HG03095 (cell line): ENCODE measurements around the gene ADGRL3.
"Not testable (repeated sequence)": the region's sequence is repeated elsewhere in the genome, so short reads cannot be mapped to it uniquely, and the experiment has no call there.

Experiments used
- ATAC-seq: cut with Tn5 transposase; IDR thresholded peaks from one replicate; pipeline ENCODE4 v1.9.1; 2021; ENCODE audit warnings: moderate library complexity; ENCODE audit not compliant: unreplicated experiment

The ADGRL3 gene

DNA sequence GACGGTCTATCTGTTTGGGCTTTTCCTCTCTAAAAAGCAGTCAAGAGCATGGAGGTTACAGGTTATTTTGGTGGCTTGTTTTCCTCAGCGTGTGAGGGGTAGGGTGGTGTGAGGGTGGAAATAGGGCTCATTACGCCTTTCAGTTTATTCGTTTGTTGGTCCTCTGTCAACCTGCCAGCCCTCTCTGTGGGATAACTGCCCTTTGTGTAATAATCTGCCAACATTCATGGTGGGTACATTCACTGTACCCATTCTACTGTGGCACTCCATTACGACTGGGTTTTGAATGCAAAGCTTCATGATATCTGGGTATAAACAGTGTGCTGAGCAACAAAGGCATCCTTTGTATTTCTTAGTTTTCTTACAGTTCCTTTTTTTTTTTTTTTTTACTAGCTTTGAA, 136.4 kb downstream of the ADGRL3 start:
- no peak for ATAC-seq

DNA sequence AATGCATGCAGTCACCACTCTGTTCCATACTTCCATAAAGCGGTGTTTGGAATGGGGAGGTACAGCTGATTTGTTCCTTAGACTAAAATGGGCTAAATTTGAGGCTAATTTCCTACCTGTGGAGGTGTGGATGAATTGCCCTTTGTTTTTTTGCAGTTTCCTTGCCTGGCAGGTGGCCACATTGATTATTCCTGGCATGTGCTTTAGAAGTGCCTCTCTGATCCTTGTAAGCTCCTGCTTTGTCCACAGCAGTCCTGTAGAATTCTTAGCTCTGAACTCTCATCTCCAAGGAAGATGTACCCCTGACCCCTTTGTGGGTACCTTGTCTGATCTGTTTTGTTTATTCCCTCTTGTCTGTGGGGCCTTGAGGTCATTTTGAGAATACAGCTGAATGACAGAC, 136.8 kb downstream of the ADGRL3 start:
- no peak for ATAC-seq

DNA sequence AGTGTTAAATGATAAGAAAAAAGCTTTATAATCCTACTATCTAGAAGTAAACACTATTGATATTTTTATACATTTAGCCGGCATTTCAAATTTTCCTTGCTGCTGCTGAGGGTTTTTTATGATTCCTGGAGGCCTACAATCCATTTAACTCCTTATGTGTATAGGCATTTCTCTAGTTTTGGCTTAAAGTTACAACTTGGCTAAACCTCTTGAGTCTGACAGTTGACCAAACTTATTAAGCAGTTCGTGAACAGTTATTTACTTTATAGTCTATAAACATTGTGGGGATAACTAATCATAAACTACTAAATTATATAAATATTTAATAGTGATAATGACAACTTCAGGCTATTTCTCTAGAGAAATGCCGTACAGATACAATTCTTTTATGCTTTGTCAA, 141.9 kb downstream of the ADGRL3 start:
- no peak for ATAC-seq

DNA sequence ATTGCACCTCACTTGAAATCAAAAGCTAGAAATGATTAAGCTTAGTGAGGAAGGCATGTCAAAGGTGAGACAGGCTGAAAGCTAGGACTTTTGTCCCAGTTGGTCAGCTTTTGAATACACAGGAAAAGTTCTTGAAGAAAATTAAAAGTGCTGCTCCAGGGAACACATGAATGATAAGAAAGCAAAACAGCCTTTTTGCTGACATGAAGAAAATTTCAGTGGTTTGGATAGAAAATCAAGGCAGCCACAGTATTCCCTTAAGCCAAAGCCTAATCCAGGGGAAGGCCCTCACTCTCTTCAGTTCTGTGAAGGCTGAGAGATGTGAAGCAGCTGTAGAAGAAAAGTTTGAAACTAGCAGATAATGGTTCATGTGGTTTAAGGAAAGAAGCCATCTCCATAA, 150.8 kb downstream of the ADGRL3 start:
- no peak for ATAC-seq

DNA sequence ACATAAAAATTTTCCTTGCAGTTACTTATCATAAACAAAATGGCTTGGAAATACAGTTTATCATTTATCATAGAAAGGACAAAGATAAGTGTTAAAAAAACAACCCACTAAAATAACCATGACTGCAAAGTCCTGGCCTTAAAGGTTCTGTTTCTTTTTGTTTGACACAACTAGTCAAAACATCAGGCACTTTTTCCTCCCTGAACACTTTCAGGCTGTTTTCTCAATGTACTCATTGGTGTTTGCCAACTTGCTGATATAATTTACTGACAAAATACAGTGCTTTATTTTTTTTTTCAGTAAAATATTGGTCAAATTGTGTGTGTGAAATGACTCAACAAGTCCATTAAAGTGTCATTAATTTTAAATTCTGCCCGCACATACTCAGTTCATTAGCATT, 156.6 kb downstream of the ADGRL3 start:
- ATAC-seq = no peak

DNA sequence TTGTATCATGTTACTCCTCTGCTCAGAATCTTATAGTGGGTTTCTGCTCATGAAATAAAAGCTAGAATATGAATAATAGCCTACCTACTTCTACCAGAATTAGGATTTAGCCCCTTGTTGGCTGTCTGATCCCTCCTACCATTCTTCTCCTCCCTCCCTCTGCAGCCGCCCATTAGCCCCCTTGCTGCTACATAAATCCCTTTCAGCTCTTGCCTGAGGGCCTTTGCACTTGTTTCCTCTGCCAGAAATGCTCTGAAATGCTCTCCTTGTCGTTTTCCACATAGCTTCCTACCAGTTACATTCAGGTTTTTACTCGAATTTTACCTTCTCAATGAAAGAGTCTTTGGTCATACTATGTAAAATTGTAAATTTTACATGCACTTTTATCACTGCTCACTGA, 159.2 kb downstream of the ADGRL3 start:
- no peak for ATAC-seq

DNA sequence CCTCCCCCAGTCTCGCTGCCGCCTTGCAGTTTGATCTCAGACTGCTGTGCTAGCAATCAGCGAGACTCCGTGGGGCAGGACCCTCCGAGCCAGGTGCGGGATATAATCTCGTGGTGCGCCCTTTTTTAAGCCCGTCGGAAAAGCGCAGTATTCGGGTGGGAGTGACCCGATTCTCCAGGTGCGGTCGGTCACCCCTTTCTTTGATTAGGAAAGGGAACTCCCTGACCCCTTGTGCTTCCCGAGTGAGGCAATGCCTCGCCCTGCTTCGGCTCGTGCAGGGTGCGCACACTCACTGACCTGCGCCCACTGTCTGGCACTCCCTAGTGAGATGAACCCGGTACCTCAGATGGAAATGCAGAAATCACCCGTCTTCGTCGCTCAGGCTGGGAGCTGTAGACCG, 172.7 kb downstream of the ADGRL3 start:
- not testable (repeated sequence) for ATAC-seq

DNA sequence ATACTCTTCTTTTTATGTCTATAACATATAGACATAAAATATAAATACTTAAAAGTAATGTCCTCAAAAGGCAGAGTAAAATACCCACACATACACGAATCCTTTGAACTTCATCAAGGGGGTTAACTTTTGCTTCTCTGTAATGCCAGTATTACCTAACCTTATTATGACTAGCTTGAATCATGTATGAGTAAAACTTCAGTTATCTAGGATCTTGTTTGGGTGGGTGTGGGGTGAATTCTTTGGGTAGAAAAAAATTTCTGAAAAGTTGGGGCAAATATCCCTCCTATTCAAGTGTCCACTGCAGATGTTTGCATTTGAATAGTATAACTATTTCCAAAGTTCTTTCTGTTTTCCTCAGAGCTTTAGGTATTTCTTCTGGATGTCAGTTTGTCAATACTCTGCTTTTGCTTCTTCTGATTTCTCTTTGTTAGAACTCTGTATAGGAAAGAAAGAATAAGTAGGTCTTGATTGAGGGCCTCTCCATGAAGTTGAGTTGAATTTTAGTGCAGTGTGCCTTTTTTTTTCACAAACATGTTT, 173.8 kb downstream of the ADGRL3 start:
- ATAC-seq = no peak

DNA sequence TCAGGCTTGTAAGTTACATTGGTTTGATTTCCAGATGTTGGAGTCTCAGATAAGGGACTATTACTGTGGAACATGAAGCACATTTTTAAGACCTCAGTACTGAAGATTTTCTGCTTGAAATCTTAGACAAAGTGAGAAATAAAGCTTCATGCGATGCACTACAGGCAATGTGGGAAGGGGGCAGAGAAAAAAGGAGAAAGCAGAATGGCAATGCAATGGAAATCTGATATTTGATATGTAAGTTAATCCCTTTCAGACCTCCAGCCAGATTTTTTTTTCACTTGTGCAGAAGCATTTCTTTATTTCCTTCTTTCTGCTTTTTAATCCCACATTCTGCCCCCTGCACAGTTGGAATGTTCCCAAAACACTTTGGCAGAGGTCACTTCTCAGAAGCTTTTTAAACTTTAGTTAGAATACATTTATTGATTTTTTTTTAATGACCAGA, 174.3 kb downstream of the ADGRL3 start:
- ATAC-seq = no peak

DNA sequence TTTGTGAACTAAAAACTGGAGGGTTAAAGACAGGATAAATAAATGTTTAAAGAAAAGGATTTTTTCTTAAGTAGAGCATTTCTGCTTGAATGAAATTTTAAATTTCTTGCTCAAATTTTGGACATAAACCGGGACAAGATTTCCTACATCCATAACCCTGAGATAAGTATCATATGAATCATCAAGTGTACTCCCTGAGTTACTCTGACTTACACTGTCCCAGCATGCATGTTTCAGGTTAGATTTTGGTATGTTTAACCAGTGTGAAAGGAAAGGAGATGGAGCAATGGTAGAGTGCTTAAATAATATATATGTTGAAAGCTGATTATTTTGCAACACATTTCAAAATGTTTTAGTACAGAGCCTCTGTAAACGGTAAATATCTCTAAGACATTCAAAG, 175.2 kb downstream of the ADGRL3 start:
- ATAC-seq = no peak

DNA sequence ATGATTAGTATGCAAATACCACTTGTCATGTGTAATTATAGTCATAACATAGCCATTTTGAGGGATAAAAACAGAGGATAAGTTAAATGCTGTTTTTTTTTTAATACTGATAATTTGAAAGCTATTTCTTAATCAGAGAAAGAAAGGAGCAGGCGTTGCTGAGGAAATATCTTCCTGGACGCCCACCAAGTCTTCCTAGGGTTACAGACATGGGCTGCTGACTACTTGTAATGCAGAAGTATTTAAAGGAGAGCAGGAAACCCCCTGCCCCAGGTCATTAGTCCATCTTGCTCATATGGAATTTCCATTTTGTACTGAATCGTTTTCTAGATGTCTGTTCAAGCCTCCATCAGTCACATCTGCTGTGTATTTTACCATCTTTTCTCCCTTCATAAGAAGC, 176.2 kb downstream of the ADGRL3 start:
- no peak for ATAC-seq

DNA sequence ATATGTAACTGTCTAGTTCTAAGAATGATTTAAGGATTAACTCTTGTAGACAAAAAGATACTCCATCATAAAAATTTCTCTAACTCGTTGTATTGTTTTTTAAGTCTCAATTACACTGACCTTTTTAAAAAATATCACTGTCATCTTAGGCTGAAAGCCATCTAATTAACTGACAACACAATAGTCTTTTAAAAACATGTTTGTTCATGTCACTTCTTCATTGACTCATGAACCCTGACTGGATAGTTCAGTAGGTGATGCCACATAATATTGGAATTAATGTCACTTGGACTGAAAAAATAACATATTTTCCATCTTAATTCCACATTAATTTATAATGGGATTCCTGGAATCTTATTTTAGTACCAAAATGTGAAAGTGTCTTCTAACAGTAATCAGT, 179.3 kb downstream of the ADGRL3 start:
- no peak for ATAC-seq

DNA sequence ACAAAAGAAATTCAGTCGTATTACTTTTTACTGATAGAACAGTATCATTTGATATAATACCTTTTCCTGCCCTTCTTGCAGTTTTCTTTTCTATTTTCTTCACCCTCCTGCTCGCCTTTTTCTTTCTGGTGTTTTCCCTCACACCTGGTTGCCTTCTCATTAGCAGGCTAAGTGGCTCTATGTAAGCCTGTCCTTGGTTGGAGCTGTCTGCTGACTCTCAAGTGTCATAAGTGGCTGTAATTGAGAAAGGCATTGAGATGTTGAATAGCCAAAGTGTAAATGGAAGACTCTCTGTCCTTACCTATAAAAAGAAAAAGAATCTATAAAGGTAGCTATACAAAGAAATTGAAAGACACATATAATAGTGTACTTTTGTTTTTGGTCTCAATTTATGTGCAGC, 180.7 kb downstream of the ADGRL3 start:
- no peak for ATAC-seq

DNA sequence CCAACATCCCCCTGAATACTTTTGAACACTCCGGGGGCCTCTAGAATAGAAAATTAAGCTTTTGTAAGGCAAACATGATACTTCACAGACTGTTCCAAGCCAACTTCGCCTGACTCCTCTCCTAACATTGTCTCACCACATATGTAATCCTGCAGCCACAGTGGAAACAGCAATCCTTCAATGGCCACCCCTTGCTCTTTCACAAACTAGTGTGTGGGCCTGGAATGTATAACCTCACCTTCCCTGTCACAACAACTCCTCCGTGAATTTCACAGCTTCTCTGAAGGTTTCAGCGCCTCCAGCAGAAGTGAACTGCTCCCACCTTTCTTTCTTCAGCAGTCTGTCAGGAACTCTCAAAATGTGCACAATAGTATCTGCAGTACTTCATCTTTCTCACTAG, 185.1 kb downstream of the ADGRL3 start:
- ATAC-seq = no peak

DNA sequence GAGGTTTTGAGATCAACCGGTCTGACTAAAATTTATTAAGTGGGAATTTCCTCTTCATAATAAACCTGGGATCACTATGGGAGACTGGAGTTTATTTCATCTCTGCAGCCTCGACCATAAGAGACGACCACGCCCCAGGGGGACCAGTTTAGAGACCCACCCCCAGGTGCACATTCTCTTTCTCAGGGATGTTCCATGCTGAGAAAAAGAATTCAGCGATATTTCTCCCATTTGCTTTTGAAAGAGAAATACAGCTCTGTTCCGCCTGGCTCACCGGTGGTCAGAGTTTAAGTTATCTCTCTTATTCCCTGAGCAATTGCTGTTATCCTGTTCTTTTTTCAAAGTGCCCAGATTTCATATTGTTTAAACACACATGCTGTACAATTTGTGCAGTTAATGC, 187.2 kb downstream of the ADGRL3 start:
- ATAC-seq = not testable (repeated sequence)

DNA sequence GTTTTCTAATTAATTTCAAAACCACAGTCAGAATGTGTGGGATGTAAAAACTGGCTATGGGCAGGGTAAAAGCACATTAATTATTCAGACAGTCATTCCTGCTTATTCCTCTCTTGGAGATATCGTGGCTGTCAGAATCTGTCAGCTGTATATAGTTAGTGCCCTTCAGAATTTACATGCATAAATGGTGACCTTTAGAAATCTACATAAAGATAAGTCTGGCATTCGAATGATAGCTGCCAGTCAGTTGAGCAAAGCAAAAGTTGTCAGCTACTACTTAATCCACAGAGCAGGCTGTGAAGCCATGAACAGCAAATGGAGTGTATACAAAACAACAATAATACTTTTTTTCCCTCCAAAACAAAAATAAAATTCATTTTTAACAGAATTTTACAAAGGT, 189.5 kb downstream of the ADGRL3 start:
- no peak for ATAC-seq

DNA sequence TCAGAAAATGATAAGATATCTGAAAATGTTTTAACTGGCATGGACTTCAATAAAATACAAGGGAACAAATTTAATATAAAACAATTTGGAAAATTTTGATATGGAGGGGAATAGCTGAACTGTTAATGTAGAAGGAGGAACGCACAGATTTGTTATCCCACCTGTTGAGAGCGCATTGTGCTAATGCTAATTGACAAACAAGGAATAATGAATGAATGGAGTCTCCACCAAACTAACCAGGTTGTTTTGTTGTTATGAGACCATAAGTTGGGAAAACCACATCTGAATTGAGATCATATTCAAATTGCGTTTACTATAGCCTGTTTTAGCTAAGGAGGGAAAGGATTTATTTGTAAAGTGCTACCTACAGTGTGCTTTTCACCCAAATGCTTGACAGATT, 195.6 kb downstream of the ADGRL3 start:
- ATAC-seq = no peak

DNA sequence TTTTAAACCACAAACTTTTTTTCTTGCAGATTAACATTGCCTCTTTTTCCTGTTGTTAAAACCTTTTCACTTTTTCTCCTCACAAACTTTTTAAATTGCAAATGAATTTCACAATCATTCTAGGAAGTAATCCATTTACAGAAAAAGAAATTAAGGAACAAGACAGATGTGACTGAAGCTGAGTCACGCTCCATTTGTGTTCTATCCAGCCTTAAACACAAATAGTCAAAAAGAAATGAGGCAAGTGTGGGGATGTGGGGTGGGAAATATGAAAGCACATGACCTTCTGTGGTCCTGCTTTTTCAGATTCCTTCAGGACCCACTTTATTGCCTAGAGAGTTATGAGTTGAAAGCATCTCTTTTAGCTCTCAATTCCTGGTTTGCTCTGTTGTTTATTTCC, 197.0 kb downstream of the ADGRL3 start:
- no peak for ATAC-seq

DNA sequence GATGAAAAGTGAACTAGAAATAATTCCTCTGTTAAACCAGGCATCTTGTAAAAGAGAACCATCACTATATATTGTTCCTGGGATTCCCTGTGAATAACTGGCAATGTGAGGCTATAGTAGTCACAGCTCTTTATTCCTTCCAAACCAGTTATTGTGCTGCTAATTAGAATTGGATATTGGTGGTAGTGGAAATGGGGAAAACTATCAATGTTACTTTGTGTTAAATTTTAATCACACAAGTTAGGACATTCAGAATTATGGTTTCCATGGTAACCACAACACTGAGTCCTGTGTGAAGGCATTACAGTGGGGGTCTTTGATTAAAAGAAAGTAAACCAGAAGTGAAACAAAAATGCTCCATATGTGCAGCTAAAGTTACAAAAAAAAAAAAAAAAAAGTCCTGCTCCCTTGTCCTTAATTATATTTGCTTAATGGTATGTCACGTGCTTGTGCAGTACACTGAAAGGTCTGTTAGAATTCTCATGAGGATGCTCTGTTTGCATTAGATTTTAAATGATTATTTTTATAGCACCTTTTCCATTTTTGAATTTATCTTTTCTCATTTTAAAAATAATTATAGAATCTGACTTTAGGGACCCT, 200.4 kb downstream of the ADGRL3 start:
- ATAC-seq = no peak

DNA sequence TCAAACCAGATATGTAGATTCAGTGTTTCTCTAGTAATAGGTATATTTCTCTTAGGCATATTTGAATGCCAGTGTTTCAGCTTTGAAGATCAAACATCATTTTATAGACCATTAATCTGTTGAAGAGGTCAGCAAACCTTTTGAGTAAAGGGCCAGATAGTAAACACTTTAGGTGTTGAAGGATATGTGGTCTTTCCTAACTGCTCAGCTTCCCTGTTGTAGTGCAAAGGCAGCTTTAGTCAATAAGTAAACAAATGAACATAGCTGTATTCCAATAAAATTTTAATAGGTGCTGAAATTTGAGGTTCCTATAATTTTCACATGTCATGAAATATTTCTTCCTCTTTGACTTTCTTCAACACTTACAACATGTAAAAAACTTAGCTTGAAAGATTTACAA, 201.6 kb downstream of the ADGRL3 start:
- no peak for ATAC-seq

DNA sequence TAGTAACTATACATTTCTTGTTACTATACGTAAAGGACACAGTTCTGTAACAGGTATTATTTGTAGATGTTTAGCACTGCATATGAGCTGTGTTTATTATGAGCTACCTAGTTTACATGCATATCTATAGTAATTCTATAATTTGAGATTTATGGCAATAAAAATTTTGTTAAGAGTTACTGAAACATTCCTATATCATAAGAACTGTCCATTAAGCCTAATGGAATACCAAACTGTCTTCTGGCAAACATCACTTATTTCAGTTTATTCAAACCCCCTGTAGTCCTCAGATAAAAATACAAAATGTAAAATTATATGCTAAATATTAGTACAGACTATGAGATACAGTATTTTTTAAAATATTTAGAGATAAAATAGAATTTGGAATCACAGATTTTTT, 205.2 kb downstream of the ADGRL3 start:
- ATAC-seq = no peak

DNA sequence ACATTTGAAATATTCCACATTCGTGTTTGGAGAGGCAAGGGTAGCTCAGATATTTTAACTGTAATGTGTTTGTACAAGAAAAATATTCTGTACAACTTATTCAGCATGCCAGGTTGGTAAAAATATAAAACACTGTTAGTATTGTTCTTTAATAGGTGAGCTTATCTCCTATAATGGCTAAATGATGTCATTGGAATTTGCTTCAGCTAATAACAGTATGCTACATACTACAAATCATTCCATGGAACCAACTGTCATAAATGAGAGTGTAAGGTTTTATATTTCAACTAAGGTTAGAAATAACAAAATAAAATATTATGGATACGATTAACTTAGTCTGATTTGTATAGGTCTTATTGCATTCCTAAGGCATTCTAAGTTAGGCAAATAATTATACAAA, 206.6 kb downstream of the ADGRL3 start:
- no peak for ATAC-seq
